Measurements from ENCODE around the gene PDGFC. TPM values are rescaled to one million over a fixed set of nuclear protein-coding genes. Genes with fewer than 3 reads are reported as not detected.
"Not testable (repeated sequence)": the region's sequence is repeated elsewhere in the genome, so short reads cannot be mapped to it uniquely, and the experiment has no call there.

Gene PDGFC
- total and polyA plus RNA-seq, 12 donors: 2.1 to 18.2 (median 14.8) TPM

- H3K4me1 ChIP-seq: peaks cover 0 to 21% (median 13%) of the 10 kb centered on the region in 9 donors
- H3K27me3 ChIP-seq: no peaks in the 10 kb centered on the region
- no peaks in the 10 kb centered on the region for H3K36me3 ChIP-seq
- H3K4me3 ChIP-seq: no peak overlapping the region
- no peak overlapping the region for H3K27ac ChIP-seq
- no peaks in the 10 kb centered on the region for H3K9me3 ChIP-seq
- ATAC-seq (no peak), DNase-seq (no peak)
- no peak for TF ChIP-seq CTCF (IDR thresholded peaks at IDR 0.05)
- 92 to 94% methylated on average over 3 of the region's 3 CpGs for WGBS, 2 donors
- intact Hi-C loops (cut with DNase I): no loop called here
Measured at GRCh38 chr4:156939139-156939538, 32.5 kb downstream of the PDGFC start.

- Histone ChIP-seq H3K27me3 (no peaks in the 10 kb centered on the region), H3K36me3 (no peaks in the 10 kb centered on the region), H3K4me1 (peaks cover 0 to 6% (median 0%) of the 10 kb centered on the region in 9 donors), H3K27ac (no peak overlapping the region), H3K9me3 (no peaks in the 10 kb centered on the region), H3K4me3 (no peak overlapping the region)
- intact Hi-C loops (cut with DNase I): no loop called here
- no peak for TF ChIP-seq CTCF (IDR thresholded peaks at IDR 0.05)
- 88 to 89% methylated on average over 2 of the region's 2 CpGs for WGBS, 2 donors
- DNase-seq (no peak), ATAC-seq (no peak)
Measured at GRCh38 chr4:156934259-156934635, 37.4 kb downstream of the PDGFC start.

- ATAC-seq: no peak
Measured at GRCh38 chr4:156933633-156934258, 37.9 kb downstream of the PDGFC start.

GRCh38 chr4:156932360-156932759 is 39.2 kb downstream of the PDGFC start:
- H3K4me3 ChIP-seq; H3K4me1 ChIP-seq; DNase-seq; H3K36me3 ChIP-seq; intact Hi-C loops (cut with DNase I); H3K9me3 ChIP-seq; ATAC-seq; H3K27me3 ChIP-seq; H3K27ac ChIP-seq: not testable (repeated sequence)
- WGBS, 2 donors: 91% methylated on average over 2 of the region's 2 CpGs; no CpG with 5 or more reads in 1 of the 2 donors

More at GRCh38 chr4:156933633-156934258, 37.9 kb downstream of the PDGFC start:
- no peak for TF ChIP-seq CTCF (IDR thresholded peaks at IDR 0.05)
- intact Hi-C loops (cut with DNase I): no loop called here
- WGBS, 2 donors: 82 to 84% methylated on average over 5 of the region's 5 CpGs
- H3K27ac ChIP-seq: no peak overlapping the region
- no peak for DNase-seq
- H3K4me1 ChIP-seq: peaks cover 0 to 6% (median 0%) of the 10 kb centered on the region in 9 donors
- no peaks in the 10 kb centered on the region for H3K27me3 ChIP-seq
- H3K36me3 ChIP-seq: no peaks in the 10 kb centered on the region
- H3K4me3 ChIP-seq: no peak overlapping the region
- H3K9me3 ChIP-seq: no peaks in the 10 kb centered on the region

- intact Hi-C loops (cut with DNase I): no loop called here
- Histone ChIP-seq H3K27me3 (no peaks in the 10 kb centered on the region), H3K27ac (no peak overlapping the region), H3K4me3 (no peak overlapping the region), H3K36me3 (no peaks in the 10 kb centered on the region), H3K9me3 (peaks cover 0 to 18% (median 0%) of the 10 kb centered on the region in 11 donors), H3K4me1 (peaks cover 0 to 6% (median 0%) of the 10 kb centered on the region in 9 donors)
- DNase-seq (no peak), ATAC-seq (peak in 1 of 8 donors; percentile 42)
- no peak for TF ChIP-seq CTCF (IDR thresholded peaks at IDR 0.05)
- 35 to 54% methylated on average over 2 of the region's 2 CpGs for WGBS, 2 donors
Measured at GRCh38 chr4:156931267-156931666, 40.3 kb downstream of the PDGFC start.
